Measurements from ENCODE around the gene HPCAL4. TPM values are rescaled to one million over a fixed set of nuclear protein-coding genes. Genes with fewer than 3 reads are reported as not detected.
A peak's percentile ranks its signal among the peaks of the same experiment; 100 is the strongest.

Gene HPCAL4
- total RNA-seq, 1 experiment from 2014 or later, result 0.50 TPM

DNA sequence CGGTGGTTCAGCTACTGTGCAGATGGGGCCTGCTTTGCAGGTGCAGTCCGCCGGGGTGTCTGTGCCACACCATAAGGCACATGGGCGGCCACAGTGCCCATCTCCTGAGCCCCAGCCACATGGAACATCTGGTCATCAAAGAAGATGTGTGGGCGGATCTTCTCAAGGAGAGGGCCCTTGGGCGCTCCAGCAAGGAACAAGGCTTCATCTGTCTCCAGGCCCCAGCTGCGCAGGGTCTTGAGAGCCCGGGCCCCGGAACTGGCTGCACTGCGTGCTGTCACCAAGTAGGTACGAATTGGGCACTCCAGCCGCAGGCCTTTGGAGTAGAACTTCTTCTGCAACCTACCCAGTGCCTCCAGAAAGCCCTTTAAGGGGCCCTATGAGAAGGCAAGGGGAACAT, 32.1 kb downstream of the HPCAL4 start:
- Mint-ChIP-seq H3K4me1 (no peaks in the 10 kb centered on the region; the same call in none of the 2 replicates), H3K9me3 (no peaks in the 10 kb centered on the region), H3K27ac (no peak overlapping the region), H3K27me3 (ENCODE audit: low read depth) (peaks cover 100% of the 10 kb centered on the region), H3K4me3 (no peak overlapping the region), H3K36me3 (no peaks in the 10 kb centered on the region)
- ChIA-PET CTCF (interaction anchor here (0.5 to 4.9 kb wide), 21 partner anchors 11 to 118 kb away, joined by 3 to 124 read pairs (median 14); partner anchors contain the start of genes HEYL, HPCAL4, NT5C1A and PABPC4), POLR2A (interaction anchor here (1.5 kb wide), 1 partner anchor 13 kb away, joined by 3 read pairs; no protein-coding TSS in a partner anchor)
- DNase-seq (ENCODE audit: low spot score) (no peak), ATAC-seq (no peak)
- no peak for TF ChIP-seq CREM (CRISPR knock-in tag; IDR thresholded peaks at IDR 0.05)
- no peak for TF ChIP-seq ZNF232 (CRISPR knock-in tag; IDR thresholded peaks at IDR 0.05)
- TF ChIP-seq, protein P1, sequence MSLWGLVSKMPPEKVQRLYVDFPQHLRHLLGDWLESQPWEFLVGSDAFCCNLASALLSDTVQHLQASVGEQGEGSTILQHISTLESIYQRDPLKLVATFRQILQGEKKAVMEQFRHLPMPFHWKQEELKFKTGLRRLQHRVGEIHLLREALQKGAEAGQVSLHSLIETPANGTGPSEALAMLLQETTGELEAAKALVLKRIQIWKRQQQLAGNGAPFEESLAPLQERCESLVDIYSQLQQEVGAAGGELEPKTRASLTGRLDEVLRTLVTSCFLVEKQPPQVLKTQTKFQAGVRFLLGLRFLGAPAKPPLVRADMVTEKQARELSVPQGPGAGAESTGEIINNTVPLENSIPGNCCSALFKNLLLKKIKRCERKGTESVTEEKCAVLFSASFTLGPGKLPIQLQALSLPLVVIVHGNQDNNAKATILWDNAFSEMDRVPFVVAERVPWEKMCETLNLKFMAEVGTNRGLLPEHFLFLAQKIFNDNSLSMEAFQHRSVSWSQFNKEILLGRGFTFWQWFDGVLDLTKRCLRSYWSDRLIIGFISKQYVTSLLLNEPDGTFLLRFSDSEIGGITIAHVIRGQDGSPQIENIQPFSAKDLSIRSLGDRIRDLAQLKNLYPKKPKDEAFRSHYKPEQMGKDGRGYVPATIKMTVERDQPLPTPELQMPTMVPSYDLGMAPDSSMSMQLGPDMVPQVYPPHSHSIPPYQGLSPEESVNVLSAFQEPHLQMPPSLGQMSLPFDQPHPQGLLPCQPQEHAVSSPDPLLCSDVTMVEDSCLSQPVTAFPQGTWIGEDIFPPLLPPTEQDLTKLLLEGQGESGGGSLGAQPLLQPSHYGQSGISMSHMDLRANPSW (CRISPR knock-in tag; conservative IDR thresholded peaks at IDR 0.05; ENCODE audit: low read depth), result no peak

DNA sequence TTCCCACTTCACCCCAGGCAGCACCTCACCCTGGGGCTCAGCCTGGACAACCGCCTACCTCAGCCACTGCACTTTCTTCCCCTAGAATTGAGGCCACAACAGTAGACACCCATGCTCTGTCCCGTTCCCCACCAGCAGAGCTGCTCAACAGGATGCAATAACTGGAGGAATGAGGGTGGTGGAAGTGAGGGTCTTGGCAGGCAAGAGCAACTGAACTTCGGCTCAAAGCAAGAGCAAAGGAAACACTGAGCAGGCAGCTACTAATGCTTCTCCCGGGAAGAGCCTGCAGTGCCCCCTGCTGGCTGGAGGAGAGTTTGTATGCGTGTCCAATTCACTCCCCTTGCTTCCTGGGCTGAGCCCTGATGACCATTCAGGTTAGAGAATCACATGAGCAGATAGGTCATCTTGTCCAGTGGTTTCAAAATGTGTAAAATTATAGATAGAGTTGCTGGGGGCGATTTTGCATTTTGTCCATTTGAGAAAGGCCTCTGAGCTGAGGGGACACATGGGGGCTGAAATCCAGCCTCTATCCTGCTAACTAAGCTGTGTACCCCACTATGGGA, 33.2 kb downstream of the HPCAL4 start:
- ChIA-PET CTCF (interaction anchor here (0.6 to 4.9 kb wide), 50 partner anchors 9 to 962 kb away, joined by 3 to 124 read pairs (median 6); partner anchors contain the start of genes BMP8A, BMP8B, HEYL and HPCAL4), POLR2A (interaction anchor here (1.0 to 1.3 kb wide), 2 partner anchors 14 to 52 kb away, joined by 4 to 6 read pairs; partner anchors contain the start of gene NT5C1A)
- Mint-ChIP-seq H3K27ac (no peak overlapping the region), H3K27me3 (ENCODE audit: low read depth) (peaks cover 97% of the 10 kb centered on the region), H3K9me3 (no peaks in the 10 kb centered on the region), H3K4me1 (peaks cover 5% of the 10 kb centered on the region), H3K36me3 (no peaks in the 10 kb centered on the region), H3K4me3 (no peak overlapping the region)
- TF ChIP-seq, protein P2, sequence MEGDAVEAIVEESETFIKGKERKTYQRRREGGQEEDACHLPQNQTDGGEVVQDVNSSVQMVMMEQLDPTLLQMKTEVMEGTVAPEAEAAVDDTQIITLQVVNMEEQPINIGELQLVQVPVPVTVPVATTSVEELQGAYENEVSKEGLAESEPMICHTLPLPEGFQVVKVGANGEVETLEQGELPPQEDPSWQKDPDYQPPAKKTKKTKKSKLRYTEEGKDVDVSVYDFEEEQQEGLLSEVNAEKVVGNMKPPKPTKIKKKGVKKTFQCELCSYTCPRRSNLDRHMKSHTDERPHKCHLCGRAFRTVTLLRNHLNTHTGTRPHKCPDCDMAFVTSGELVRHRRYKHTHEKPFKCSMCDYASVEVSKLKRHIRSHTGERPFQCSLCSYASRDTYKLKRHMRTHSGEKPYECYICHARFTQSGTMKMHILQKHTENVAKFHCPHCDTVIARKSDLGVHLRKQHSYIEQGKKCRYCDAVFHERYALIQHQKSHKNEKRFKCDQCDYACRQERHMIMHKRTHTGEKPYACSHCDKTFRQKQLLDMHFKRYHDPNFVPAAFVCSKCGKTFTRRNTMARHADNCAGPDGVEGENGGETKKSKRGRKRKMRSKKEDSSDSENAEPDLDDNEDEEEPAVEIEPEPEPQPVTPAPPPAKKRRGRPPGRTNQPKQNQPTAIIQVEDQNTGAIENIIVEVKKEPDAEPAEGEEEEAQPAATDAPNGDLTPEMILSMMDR (IDR thresholded peaks at IDR 0.05), result peak; percentile 76
- TF ChIP-seq ZNF263 (CRISPR knock-in tag; IDR thresholded peaks at IDR 0.05; ENCODE audit: low read depth) (no peak), ETV6 (CRISPR knock-in tag; IDR thresholded peaks at IDR 0.05) (no peak), ZBTB21 (CRISPR knock-in tag; IDR thresholded peaks at IDR 0.05; ENCODE audit: borderline replicate concordance) (no peak)
- TF ChIP-seq, protein P3, sequence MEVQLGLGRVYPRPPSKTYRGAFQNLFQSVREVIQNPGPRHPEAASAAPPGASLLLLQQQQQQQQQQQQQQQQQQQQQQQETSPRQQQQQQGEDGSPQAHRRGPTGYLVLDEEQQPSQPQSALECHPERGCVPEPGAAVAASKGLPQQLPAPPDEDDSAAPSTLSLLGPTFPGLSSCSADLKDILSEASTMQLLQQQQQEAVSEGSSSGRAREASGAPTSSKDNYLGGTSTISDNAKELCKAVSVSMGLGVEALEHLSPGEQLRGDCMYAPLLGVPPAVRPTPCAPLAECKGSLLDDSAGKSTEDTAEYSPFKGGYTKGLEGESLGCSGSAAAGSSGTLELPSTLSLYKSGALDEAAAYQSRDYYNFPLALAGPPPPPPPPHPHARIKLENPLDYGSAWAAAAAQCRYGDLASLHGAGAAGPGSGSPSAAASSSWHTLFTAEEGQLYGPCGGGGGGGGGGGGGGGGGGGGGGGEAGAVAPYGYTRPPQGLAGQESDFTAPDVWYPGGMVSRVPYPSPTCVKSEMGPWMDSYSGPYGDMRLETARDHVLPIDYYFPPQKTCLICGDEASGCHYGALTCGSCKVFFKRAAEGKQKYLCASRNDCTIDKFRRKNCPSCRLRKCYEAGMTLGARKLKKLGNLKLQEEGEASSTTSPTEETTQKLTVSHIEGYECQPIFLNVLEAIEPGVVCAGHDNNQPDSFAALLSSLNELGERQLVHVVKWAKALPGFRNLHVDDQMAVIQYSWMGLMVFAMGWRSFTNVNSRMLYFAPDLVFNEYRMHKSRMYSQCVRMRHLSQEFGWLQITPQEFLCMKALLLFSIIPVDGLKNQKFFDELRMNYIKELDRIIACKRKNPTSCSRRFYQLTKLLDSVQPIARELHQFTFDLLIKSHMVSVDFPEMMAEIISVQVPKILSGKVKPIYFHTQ (CRISPR knock-in tag; IDR thresholded peaks at IDR 0.05), result no peak
- TF ChIP-seq, protein P1 (CRISPR knock-in tag; conservative IDR thresholded peaks at IDR 0.05; ENCODE audit: low read depth), result no peak
- DNase-seq (ENCODE audit: low spot score), result peak; percentile 81
- peak; percentile 90 for ATAC-seq

DNA sequence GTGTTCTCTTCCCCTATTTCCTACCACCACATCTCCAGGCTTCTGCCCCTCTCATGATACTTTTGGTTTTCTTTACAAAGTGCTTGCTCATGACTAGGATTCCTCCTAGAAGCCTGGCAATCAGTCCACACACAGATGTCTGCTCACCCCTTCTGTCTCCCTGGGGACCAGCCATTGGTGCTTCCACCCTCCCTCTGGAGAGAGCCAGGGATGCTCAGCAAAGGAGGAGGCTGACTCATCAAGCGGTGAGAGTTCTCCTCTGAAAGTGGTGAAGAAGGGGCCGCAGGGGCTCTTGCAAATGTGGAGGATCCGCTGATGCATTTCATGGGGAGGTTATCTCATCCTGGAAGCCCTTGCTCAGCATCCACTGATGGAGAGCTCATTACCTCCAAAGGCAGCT, 33.8 kb downstream of the HPCAL4 start:
- H3K36me3 Mint-ChIP-seq, result no peaks in the 10 kb centered on the region
- peaks cover 91% of the 10 kb centered on the region for H3K27me3 Mint-ChIP-seq (ENCODE audit: low read depth)
- ATAC-seq (no peak), DNase-seq (ENCODE audit: low spot score) (no peak)
- TF ChIP-seq, protein P4, sequence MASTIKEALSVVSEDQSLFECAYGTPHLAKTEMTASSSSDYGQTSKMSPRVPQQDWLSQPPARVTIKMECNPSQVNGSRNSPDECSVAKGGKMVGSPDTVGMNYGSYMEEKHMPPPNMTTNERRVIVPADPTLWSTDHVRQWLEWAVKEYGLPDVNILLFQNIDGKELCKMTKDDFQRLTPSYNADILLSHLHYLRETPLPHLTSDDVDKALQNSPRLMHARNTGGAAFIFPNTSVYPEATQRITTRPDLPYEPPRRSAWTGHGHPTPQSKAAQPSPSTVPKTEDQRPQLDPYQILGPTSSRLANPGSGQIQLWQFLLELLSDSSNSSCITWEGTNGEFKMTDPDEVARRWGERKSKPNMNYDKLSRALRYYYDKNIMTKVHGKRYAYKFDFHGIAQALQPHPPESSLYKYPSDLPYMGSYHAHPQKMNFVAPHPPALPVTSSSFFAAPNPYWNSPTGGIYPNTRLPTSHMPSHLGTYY (CRISPR knock-in tag; IDR thresholded peaks at IDR 0.05), result no peak
- no peak for TF ChIP-seq EMX1 (CRISPR knock-in tag; IDR thresholded peaks at IDR 0.05)
- TF ChIP-seq, protein P5, sequence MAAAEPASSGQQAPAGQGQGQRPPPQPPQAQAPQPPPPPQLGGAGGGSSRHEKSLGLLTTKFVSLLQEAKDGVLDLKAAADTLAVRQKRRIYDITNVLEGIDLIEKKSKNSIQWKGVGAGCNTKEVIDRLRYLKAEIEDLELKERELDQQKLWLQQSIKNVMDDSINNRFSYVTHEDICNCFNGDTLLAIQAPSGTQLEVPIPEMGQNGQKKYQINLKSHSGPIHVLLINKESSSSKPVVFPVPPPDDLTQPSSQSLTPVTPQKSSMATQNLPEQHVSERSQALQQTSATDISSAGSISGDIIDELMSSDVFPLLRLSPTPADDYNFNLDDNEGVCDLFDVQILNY (CRISPR knock-in tag; IDR thresholded peaks at IDR 0.05), result no peak
- no peaks in the 10 kb centered on the region for H3K9me3 Mint-ChIP-seq
- ChIA-PET POLR2A (interaction anchor here (1.0 to 1.3 kb wide), 2 partner anchors 15 to 51 kb away, joined by 4 to 6 read pairs; partner anchors contain the start of gene NT5C1A), CTCF (interaction anchor here (0.6 to 4.9 kb wide), 47 partner anchors 9 to 961 kb away, joined by 3 to 124 read pairs (median 6); partner anchors contain the start of genes BMP8A, BMP8B, HEYL and HPCAL4)
- peaks cover 5% of the 10 kb centered on the region for H3K4me1 Mint-ChIP-seq
- no peak overlapping the region for H3K27ac Mint-ChIP-seq
- no peak overlapping the region for H3K4me3 Mint-ChIP-seq
